H1 (cell line): ENCODE measurements around the gene CYTH1. TPM values are rescaled to one million over a fixed set of nuclear protein-coding genes. Genes with fewer than 3 reads are reported as not detected.

Experiments used
- CTCF ChIA-PET: fragments of 300-600 bp; sonication (Branson Sonifier 250); formaldehyde crosslinking; loops from one replicate; lab custom pipeline; 2021; ENCODE audit not compliant: partially characterized antibody; lab: Charles Lee
- POLR2A ChIA-PET: fragments of 300-600 bp; sonication (Branson Sonifier 250); formaldehyde crosslinking; loops from one replicate; lab custom pipeline; 2021; ENCODE audit warnings: inconsistent platforms; ENCODE audit not compliant: partially characterized antibody; lab: Charles Lee
- DNase-seq, 2 experiments: peaks; one replicate each; pipeline versions ENCODE4 v3.0.0 to v3.0.0-alpha.2; 2010 to 2022; ENCODE audit warnings: low spot score in 2 of 2, low read depth in 1 of 2, mixed read lengths in 1 of 2
- FAIRE-seq: peaks from 2 replicates; lab custom pipeline; 2011; peaks lifted over from hg19 to GRCh38; lab: Jason Lieb, UNC
- H2AFZ ChIP-seq: 2 replicates; pipeline ENCODE4 v1.8.1; 2012; ENCODE audit warnings: low read length, inconsistent platforms
- H2AK5ac ChIP-seq: 2 replicates; pipeline ENCODE4 v1.6.1; 2013; ENCODE audit warnings: low read depth, low read length
- H2BK120ac ChIP-seq: replicated peaks from 2 replicates; pipeline ENCODE3; 2013; ENCODE audit warnings: low read depth, low read length, inconsistent platforms
- H2BK12ac ChIP-seq: 2 replicates; pipeline ENCODE4 v1.6.1; 2013; ENCODE audit warnings: low read depth, low read length
- H2BK15ac ChIP-seq: 2 replicates; pipeline ENCODE4 v1.6.1; 2013; ENCODE audit warnings: low read length
- H2BK20ac ChIP-seq: 2 replicates; pipeline ENCODE4 v1.6.1; 2013; ENCODE audit warnings: low read length
- H2BK5ac ChIP-seq: 2 replicates; pipeline ENCODE4 v1.6.1; 2013; ENCODE audit warnings: low read depth, low read length
- H3K14ac ChIP-seq: 2 replicates; pipeline ENCODE4 v1.6.1; 2013; ENCODE audit warnings: inconsistent platforms; ENCODE audit not compliant: insufficient read length
- H3K18ac ChIP-seq: 2 replicates; pipeline ENCODE4 v1.6.1; 2013; ENCODE audit warnings: low read length; ENCODE audit errors: extremely low read depth
- H3K23ac ChIP-seq: 2 replicates; pipeline ENCODE4 v1.6.1; 2013; ENCODE audit warnings: inconsistent platforms; ENCODE audit not compliant: insufficient read length
- H3K23me2 ChIP-seq: 2 replicates; pipeline ENCODE4 v1.6.1; 2013; ENCODE audit warnings: low read depth, low read length
- H3K27ac ChIP-seq: 2 replicates; pipeline ENCODE4 v1.6.1; 2011; ENCODE audit warnings: low read depth, low read length, inconsistent platforms
- H3K27me3 ChIP-seq, 4 experiments: replicated peaks in 1 of 4; 1 replicate in 1 of 4; 2 replicates in 3 of 4; pipeline versions ENCODE4 v1.6.1 to v1.8.1; 2011 to 2013; ENCODE audit warnings: low read length in 3 of 4, mild to moderate bottlenecking in 3 of 4, inconsistent platforms in 2 of 4, mixed read lengths in 2 of 4, moderate library complexity in 1 of 4; ENCODE audit not compliant: control insufficient read depth in 3 of 4, insufficient read depth in 3 of 4; ENCODE audit errors: extremely low read depth in 1 of 4
- H3K36me3 ChIP-seq, 4 experiments: 2 replicates each; pipeline versions ENCODE4 v1.6.1 to v1.8.1; 2011 to 2013; ENCODE audit warnings: mild to moderate bottlenecking in 4 of 4, low read length in 3 of 4, moderate library complexity in 2 of 4, control low read depth in 1 of 4, inconsistent platforms in 1 of 4; ENCODE audit not compliant: insufficient read depth in 4 of 4, control insufficient read depth in 2 of 4
- H3K4ac ChIP-seq: replicated peaks from 2 replicates; pipeline ENCODE3; 2013; ENCODE audit warnings: low read length, low read depth, mixed read lengths, inconsistent platforms; ENCODE audit not compliant: insufficient read length
- H3K4me1 ChIP-seq, 4 experiments: replicated peaks in 1 of 4; 1 replicate in 1 of 4; 2 replicates in 3 of 4; pipeline versions ENCODE4 v1.6.1 to v1.8.1; 2011 to 2013; ENCODE audit warnings: low read length in 3 of 4, inconsistent platforms in 2 of 4, mixed read lengths in 1 of 4; ENCODE audit not compliant: insufficient read depth in 4 of 4, control insufficient read depth in 3 of 4
- H3K4me2 ChIP-seq, 2 experiments: 2 replicates each; pipeline versions ENCODE4 v1.6.1 to v1.8.1; 2011 to 2013; ENCODE audit warnings: low read depth in 2 of 2, low read length in 2 of 2, control low read depth in 1 of 2, inconsistent platforms in 1 of 2, mild to moderate bottlenecking in 1 of 2; ENCODE audit not compliant: insufficient read depth in 1 of 2
- H3K4me3 ChIP-seq, 4 experiments: fragments of 200-600, 300-600 bp in 1 of 4; sonication (generic), shearing (Covaris generic), sonication (Bioruptor Twin) in 1 of 4; 2 replicates each; pipeline versions ENCODE4 v1.5.1 to v1.8.1; 2011 to 2016; ENCODE audit warnings: low read length in 4 of 4, low read depth in 3 of 4, control low read depth in 2 of 4, inconsistent platforms in 2 of 4, mild to moderate bottlenecking in 2 of 4, mixed read lengths in 1 of 4, moderate library complexity in 1 of 4; ENCODE audit not compliant: insufficient read depth in 2 of 4; ENCODE audit errors: extremely low read depth in 1 of 4
- H3K56ac ChIP-seq: replicated peaks from 2 replicates; pipeline ENCODE3; 2013; ENCODE audit warnings: low read depth, mild to moderate bottlenecking, mixed read lengths, low read length, inconsistent platforms; ENCODE audit not compliant: insufficient read length
- H3K79me1 ChIP-seq: 2 replicates; pipeline ENCODE4 v1.6.1; 2013; ENCODE audit warnings: low read depth, low read length, control low read depth
- H3K79me2 ChIP-seq, 2 experiments: 2 replicates each; pipeline versions ENCODE4 v1.6.1 to v1.8.1; 2012 to 2013; ENCODE audit warnings: low read length in 2 of 2, mild to moderate bottlenecking in 2 of 2, inconsistent platforms in 1 of 2; ENCODE audit not compliant: insufficient read depth in 2 of 2, control insufficient read depth in 1 of 2
- H3K9ac ChIP-seq, 4 experiments: replicated peaks in 1 of 4; 1 replicate in 1 of 4; 2 replicates in 3 of 4; pipeline versions ENCODE4 v1.6.1 to v1.8.1; 2011 to 2013; ENCODE audit warnings: low read depth in 3 of 4, low read length in 3 of 4, control low read depth in 2 of 4, mild to moderate bottlenecking in 2 of 4, moderate library complexity in 2 of 4, inconsistent platforms in 1 of 4; ENCODE audit errors: extremely low read depth in 1 of 4
- H3K9me3 ChIP-seq, 2 experiments: 2 replicates each; pipeline versions ENCODE4 v1.6.1 to v1.8.1; 2012 to 2013; ENCODE audit warnings: mild to moderate bottlenecking in 2 of 2, moderate library complexity in 2 of 2, control low read depth in 1 of 2, inconsistent platforms in 1 of 2, low read depth in 1 of 2, low read length in 1 of 2, mixed read lengths in 1 of 2; ENCODE audit not compliant: insufficient read depth in 2 of 2
- H4K20me1 ChIP-seq, 2 experiments: replicated peaks in 1 of 2; 2 replicates each; pipeline versions ENCODE3 to v1.8.1; 2011 to 2013; ENCODE audit warnings: inconsistent platforms in 2 of 2, low read length in 2 of 2, mild to moderate bottlenecking in 1 of 2; ENCODE audit not compliant: insufficient read depth in 2 of 2, control insufficient read depth in 1 of 2
- H4K5ac ChIP-seq: 2 replicates; pipeline ENCODE4 v1.6.1; 2013; ENCODE audit warnings: low read length, low read depth, mixed read lengths, inconsistent platforms; ENCODE audit not compliant: insufficient read length
- H4K8ac ChIP-seq: 2 replicates; pipeline ENCODE4 v1.8.0; 2013; ENCODE audit warnings: mild to moderate bottlenecking, moderate library complexity, low read length, inconsistent platforms; ENCODE audit not compliant: insufficient read depth; ENCODE audit errors: extremely low read depth
- H4K91ac ChIP-seq: replicated peaks from 2 replicates; pipeline ENCODE3; 2013; ENCODE audit warnings: low read length, mixed read lengths, inconsistent platforms; ENCODE audit not compliant: insufficient read length
- ASH2L ChIP-seq: fragments of 200-600, 300-600 bp; sonication (generic); IDR thresholded peaks from one replicate; pipeline ENCODE4 v1.7.1; 2017; ENCODE audit warnings: low read length
- CBX5 ChIP-seq: fragments of 300-800, 300-1000 bp; sonication (generic); IDR thresholded peaks from 2 replicates; pipeline ENCODE4 v1.7.1; 2016; ENCODE audit warnings: antibody characterized with exemption, low read length, low read depth
- CTBP2 ChIP-seq: IDR thresholded peaks from 2 replicates; pipeline ENCODE4 v1.7.0; 2011; ENCODE audit warnings: borderline replicate concordance, mild to moderate bottlenecking, moderate library complexity, mixed read lengths, low read length; ENCODE audit not compliant: insufficient read depth, insufficient read length
- GABPA ChIP-seq: IDR thresholded peaks from 2 replicates; pipeline ENCODE4 v1.6.1; 2011; ENCODE audit warnings: mild to moderate bottlenecking, low read length, moderate library complexity, borderline replicate concordance; ENCODE audit not compliant: insufficient read depth
- POU5F1 ChIP-seq: IDR thresholded peaks from 2 replicates; pipeline ENCODE4 v1.6.1; 2011; ENCODE audit warnings: low read depth, mild to moderate bottlenecking, low read length, moderate library complexity
- WGBS, 2 experiments: shearing (Covaris generic) in 1 of 2; methylation state at CpG; one replicate each; pipeline versions ENCODE4 v1.1.6 to v1.1.7; 2013 to 2015; ENCODE audit warnings: low lambda C conversion rate in 2 of 2, mixed read lengths in 2 of 2, inconsistent platforms in 1 of 2, low coverage in 1 of 2, missing lambda C conversion rate in 1 of 2; ENCODE audit not compliant: insufficient replicate concordance in 2 of 2, insufficient coverage in 1 of 2, insufficient read length in 1 of 2; ENCODE audit errors: extremely low coverage in 1 of 2, missing lambda C conversion rate in 1 of 2; 5-methylcytosine and 5-hydroxymethylcytosine counted together
- polyA plus RNA-seq, 7 experiments: library from polyadenylated mRNA; depleted of rRNA in 3 of 7; stranded (reverse) in 5 of 7; unstranded in 2 of 7; fragments of >200 nt in 5 of 7; fragments of 200-250 nt in 2 of 7; gene quantifications; 1 replicate in 5 of 7; 2 replicates in 1 of 7; 4 replicates in 1 of 7; pipeline versions ENCODE4 v1.2.1 to v1.2.3, GENCODE V29; 2011 to 2013; ENCODE audit warnings: missing spikeins in 2 of 7, mixed read lengths in 2 of 7
- total RNA-seq: library from RNA; stranded (reverse); fragmentation: NEBNext Ultra II Directional; extraction: Animal tissue kit (Norgen Biotek cat#: 25700); gene quantifications from 2 replicates; pipeline ENCODE4 v1.2.1, GENCODE V29; 2021

Gene CYTH1
- total and polyA plus RNA-seq, 2 of the 8 experiments (the other 6 are each of a cell fraction or from before 2014, with no cell fraction given): 12.8 to 14.8 TPM

- Histone ChIP-seq H4K20me1 (no peaks in the 10 kb centered on the region), H3K9me3 (no peaks in the 10 kb centered on the region), H2BK15ac (no peak overlapping the region), H4K91ac (no peak overlapping the region), H4K8ac (no peak overlapping the region), H3K4me1 (no peaks in the 10 kb centered on the region), H2BK5ac (no peak overlapping the region), H3K27me3 (no peaks in the 10 kb centered on the region), H2AFZ (no peak overlapping the region), H3K56ac (no peak overlapping the region), H3K23me2 (no peaks in the 10 kb centered on the region; the same call in 1 of the 2 replicates), H2BK12ac (no peak overlapping the region), H3K9ac (no peak overlapping the region), H2AK5ac (no peak overlapping the region), H3K4me3 (no peak overlapping the region), H3K27ac (no peak overlapping the region), H2BK20ac (no peak overlapping the region), H3K36me3 (no peaks in the 10 kb centered on the region), H3K79me2 (no peaks in the 10 kb centered on the region), H3K79me1 (no peaks in the 10 kb centered on the region), H3K14ac (no peak overlapping the region), H3K18ac (no peak overlapping the region), H3K4me2 (no peak overlapping the region), H2BK120ac (no peak overlapping the region), H4K5ac (no peak overlapping the region), H3K23ac (no peak overlapping the region), H3K4ac (no peak overlapping the region)
- DNase-seq: no peak
- ChIA-PET CTCF (interaction anchor here (0.8 to 2.2 kb wide), 3 partner anchors 11 to 251 kb away, joined by 3 to 7 read pairs (median 5); no protein-coding TSS in a partner anchor), POLR2A (no interaction called here)
- TF ChIP-seq GABPA (no peak), POU5F1 (no peak), CTBP2 (no peak), ASH2L (no peak), CBX5 (no peak)
- FAIRE-seq: no peak
- 86% methylated on average over 10 of the region's 10 CpGs; no CpG with 5 or more reads in 1 of the 2 experiments for WGBS, 2 experiments
These were observed 85.8 kb downstream of the CYTH1 start for GRCh38 chr17:78696016-78696982.
